ENCODE measurements around the gene UBR3. TPM values are rescaled to one million over a fixed set of nuclear protein-coding genes. Genes with fewer than 3 reads are reported as not detected.
"Not testable (repeated sequence)": the region's sequence is repeated elsewhere in the genome, so short reads cannot be mapped to it uniquely, and the experiment has no call there.

The UBR3 gene
- total RNA-seq, 1 donor from 2014 or later, result 29.5 TPM

- Mint-ChIP-seq H3K27ac (ENCODE audit: unreplicated experiment) (no peak overlapping the region), H3K4me1 (no peaks in the 10 kb centered on the region), H3K9me3 (peaks cover 36% of the 10 kb centered on the region), H3K27me3 (ENCODE audit: low read depth) (no peaks in the 10 kb centered on the region), H3K36me3 (ENCODE audit: low read depth) (peaks cover 6% of the 10 kb centered on the region), H3K4me3 (no peak overlapping the region)
- DNase-seq (ENCODE audit: low read depth, low spot score), result no peak
- no peak for TF ChIP-seq CTCF (conservative IDR thresholded peaks at IDR 0.05)
Measured at GRCh38 chr2:170115501-170116229, 288.4 kb downstream of the UBR3 start.

- no peaks in the 10 kb centered on the region for H3K4me1 Mint-ChIP-seq
- H3K9me3 Mint-ChIP-seq, result peaks cover 33% of the 10 kb centered on the region
- no peak for TF ChIP-seq CTCF (conservative IDR thresholded peaks at IDR 0.05)
- no peak overlapping the region for H3K27ac Mint-ChIP-seq (ENCODE audit: unreplicated experiment)
- H3K4me3 Mint-ChIP-seq, result no peak overlapping the region
- no peaks in the 10 kb centered on the region for H3K27me3 Mint-ChIP-seq (ENCODE audit: low read depth)
- DNase-seq (ENCODE audit: low read depth, low spot score), result no peak
- H3K36me3 Mint-ChIP-seq (ENCODE audit: low read depth), result peaks cover 6% of the 10 kb centered on the region
Measured at GRCh38 chr2:170118641-170119040, 291.4 kb downstream of the UBR3 start.

DNA sequence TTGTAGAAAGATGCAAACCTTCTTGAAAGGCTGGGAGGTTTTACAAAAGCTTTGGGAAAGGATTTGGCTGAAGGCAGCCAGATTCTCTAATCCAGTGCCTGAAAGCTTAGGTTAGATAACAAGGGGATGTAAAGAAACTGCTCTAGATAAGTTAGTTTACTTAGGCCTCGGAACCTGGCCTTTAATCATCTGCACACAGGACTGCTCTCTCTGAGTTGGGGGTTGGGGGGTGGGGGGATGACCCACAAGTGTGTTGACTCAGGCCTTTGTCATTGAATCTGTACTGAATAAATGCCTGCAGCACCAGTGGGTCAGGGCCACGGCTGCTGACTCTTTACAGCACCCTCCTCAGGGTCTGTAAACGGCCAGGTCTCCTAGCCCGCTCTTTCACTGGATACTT is 292.1 kb downstream of the UBR3 start:
- not testable (repeated sequence) for H3K4me3 Mint-ChIP-seq; DNase-seq (ENCODE audit: low read depth, low spot score); H3K27ac Mint-ChIP-seq (ENCODE audit: unreplicated experiment); H3K27me3 Mint-ChIP-seq (ENCODE audit: low read depth); H3K4me1 Mint-ChIP-seq; H3K36me3 Mint-ChIP-seq (ENCODE audit: low read depth)
- peaks cover 31% of the 10 kb centered on the region for H3K9me3 Mint-ChIP-seq

GRCh38 chr2:170121689-170122088 is 294.4 kb downstream of the UBR3 start:
- Mint-ChIP-seq H3K4me1 (no peaks in the 10 kb centered on the region), H3K27ac (ENCODE audit: unreplicated experiment) (no peak overlapping the region), H3K27me3 (ENCODE audit: low read depth) (no peaks in the 10 kb centered on the region), H3K4me3 (no peak overlapping the region), H3K9me3 (peaks cover 21% of the 10 kb centered on the region), H3K36me3 (ENCODE audit: low read depth) (peaks cover 9% of the 10 kb centered on the region)
- TF ChIP-seq CTCF (conservative IDR thresholded peaks at IDR 0.05), result no peak
- DNase-seq (ENCODE audit: low read depth, low spot score), result no peak

GRCh38 chr2:170122883-170123547 is 295.8 kb downstream of the UBR3 start:
- H3K4me3 Mint-ChIP-seq, result no peak overlapping the region
- H3K27ac Mint-ChIP-seq (ENCODE audit: unreplicated experiment), result no peak overlapping the region
- no peaks in the 10 kb centered on the region for H3K27me3 Mint-ChIP-seq (ENCODE audit: low read depth)
- no peaks in the 10 kb centered on the region for H3K4me1 Mint-ChIP-seq
- H3K36me3 Mint-ChIP-seq (ENCODE audit: low read depth), result peaks cover 9% of the 10 kb centered on the region
- TF ChIP-seq CTCF (conservative IDR thresholded peaks at IDR 0.05), result no peak
- no peak for DNase-seq (ENCODE audit: low read depth, low spot score)
- peaks cover 19% of the 10 kb centered on the region for H3K9me3 Mint-ChIP-seq

DNA sequence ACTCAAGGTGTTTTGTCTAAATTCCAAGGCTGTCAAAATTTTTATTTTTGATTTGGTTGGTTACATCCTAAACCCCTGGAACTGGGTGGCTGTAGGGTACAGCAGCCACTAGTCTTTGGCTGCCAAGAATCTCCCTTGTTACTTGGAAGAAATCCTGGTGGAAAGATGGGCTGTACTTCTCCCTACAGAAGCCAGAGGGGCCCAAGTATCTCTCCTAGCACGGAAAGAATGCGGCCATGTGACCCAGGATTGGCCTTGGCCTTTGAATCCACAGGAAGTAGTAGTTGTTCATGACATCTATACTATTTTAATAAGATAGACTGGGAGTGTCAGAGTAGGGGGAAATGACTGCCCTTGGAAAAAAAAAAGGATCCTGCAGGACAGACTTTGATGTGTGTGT is 296.3 kb downstream of the UBR3 start:
- peaks cover 10% of the 10 kb centered on the region for H3K36me3 Mint-ChIP-seq (ENCODE audit: low read depth)
- H3K4me3 Mint-ChIP-seq, result no peak overlapping the region
- TF ChIP-seq CTCF (conservative IDR thresholded peaks at IDR 0.05), result no peak
- DNase-seq (ENCODE audit: low read depth, low spot score), result no peak
- peaks cover 18% of the 10 kb centered on the region for H3K9me3 Mint-ChIP-seq
- H3K27me3 Mint-ChIP-seq (ENCODE audit: low read depth), result no peaks in the 10 kb centered on the region
- no peak overlapping the region for H3K27ac Mint-ChIP-seq (ENCODE audit: unreplicated experiment)
- no peaks in the 10 kb centered on the region for H3K4me1 Mint-ChIP-seq

GRCh38 chr2:170126138-170126728 is 299.0 kb downstream of the UBR3 start:
- not testable (repeated sequence) for H3K27me3 Mint-ChIP-seq (ENCODE audit: low read depth); H3K4me1 Mint-ChIP-seq; H3K9me3 Mint-ChIP-seq; DNase-seq (ENCODE audit: low read depth, low spot score); H3K27ac Mint-ChIP-seq (ENCODE audit: unreplicated experiment); H3K4me3 Mint-ChIP-seq
- peaks cover 11% of the 10 kb centered on the region for H3K36me3 Mint-ChIP-seq (ENCODE audit: low read depth)
